T47D (cell line): Measurements from ENCODE around the gene SV2B.
A peak's percentile ranks its signal among the peaks of the same experiment; 100 is the strongest.

Experiments
- DNase-seq, 2 experiments: peaks; one replicate each; pipeline versions ENCODE4 v3.0.0 to v3.0.0-alpha.2; 2011 to 2012; ENCODE audit warnings: low read depth in 1 of 2, low spot score in 1 of 2
- JUND ChIP-seq: IDR thresholded peaks from 2 replicates; pipeline ENCODE4 v1.6.1; 2012; ENCODE audit warnings: low read depth
- in situ Hi-C: cut with HindIII; loops from 2 replicates; pipeline ENCODE4 v1.10.0; 2016; ENCODE audit warnings: low sequenced_read_pairs, low pct_unique_long_range_greater_than_20kb

Gene SV2B, protein sequence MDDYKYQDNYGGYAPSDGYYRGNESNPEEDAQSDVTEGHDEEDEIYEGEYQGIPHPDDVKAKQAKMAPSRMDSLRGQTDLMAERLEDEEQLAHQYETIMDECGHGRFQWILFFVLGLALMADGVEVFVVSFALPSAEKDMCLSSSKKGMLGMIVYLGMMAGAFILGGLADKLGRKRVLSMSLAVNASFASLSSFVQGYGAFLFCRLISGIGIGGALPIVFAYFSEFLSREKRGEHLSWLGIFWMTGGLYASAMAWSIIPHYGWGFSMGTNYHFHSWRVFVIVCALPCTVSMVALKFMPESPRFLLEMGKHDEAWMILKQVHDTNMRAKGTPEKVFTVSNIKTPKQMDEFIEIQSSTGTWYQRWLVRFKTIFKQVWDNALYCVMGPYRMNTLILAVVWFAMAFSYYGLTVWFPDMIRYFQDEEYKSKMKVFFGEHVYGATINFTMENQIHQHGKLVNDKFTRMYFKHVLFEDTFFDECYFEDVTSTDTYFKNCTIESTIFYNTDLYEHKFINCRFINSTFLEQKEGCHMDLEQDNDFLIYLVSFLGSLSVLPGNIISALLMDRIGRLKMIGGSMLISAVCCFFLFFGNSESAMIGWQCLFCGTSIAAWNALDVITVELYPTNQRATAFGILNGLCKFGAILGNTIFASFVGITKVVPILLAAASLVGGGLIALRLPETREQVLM

GRCh38 chr15:91099995-91100813, at the start of gene SV2B:
Gene SV2B (plus strand): TSS chr15:91100257. CDS start chr15:91226264, 126,007 bp downstream.
- TF ChIP-seq JUND = no peak
- in situ Hi-C loops = no loop called here
- peak in 1 of 2 experiments; percentile 25 for DNase-seq

DNA sequence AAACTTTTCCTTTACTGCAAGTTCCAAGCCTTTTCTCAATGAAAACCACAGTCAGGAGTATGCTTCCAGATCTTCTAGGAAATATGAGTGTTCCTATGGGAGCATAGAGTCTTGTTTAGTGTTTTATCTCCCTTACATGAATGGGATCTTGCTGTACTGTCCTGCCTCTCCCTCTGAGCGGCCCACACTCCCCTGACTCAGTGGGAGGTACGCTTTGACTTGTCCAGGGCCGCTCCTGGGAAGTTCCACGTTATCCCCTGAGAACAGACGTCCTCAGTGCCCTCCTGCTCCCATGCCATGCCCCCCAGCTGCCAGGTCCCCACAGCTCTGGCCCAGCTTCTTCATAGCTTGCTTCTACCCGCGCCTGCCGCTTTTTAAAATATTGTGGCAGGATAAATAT, 48.8 kb upstream of the SV2B start:
- in situ Hi-C loops = no loop called here
- TF ChIP-seq JUND = no peak
- no peak for DNase-seq

GRCh38 chr15:91054816-91055215, 45.2 kb upstream of the SV2B start:
- in situ Hi-C loops = no loop called here
- no peak for DNase-seq
- no peak for TF ChIP-seq JUND

DNA sequence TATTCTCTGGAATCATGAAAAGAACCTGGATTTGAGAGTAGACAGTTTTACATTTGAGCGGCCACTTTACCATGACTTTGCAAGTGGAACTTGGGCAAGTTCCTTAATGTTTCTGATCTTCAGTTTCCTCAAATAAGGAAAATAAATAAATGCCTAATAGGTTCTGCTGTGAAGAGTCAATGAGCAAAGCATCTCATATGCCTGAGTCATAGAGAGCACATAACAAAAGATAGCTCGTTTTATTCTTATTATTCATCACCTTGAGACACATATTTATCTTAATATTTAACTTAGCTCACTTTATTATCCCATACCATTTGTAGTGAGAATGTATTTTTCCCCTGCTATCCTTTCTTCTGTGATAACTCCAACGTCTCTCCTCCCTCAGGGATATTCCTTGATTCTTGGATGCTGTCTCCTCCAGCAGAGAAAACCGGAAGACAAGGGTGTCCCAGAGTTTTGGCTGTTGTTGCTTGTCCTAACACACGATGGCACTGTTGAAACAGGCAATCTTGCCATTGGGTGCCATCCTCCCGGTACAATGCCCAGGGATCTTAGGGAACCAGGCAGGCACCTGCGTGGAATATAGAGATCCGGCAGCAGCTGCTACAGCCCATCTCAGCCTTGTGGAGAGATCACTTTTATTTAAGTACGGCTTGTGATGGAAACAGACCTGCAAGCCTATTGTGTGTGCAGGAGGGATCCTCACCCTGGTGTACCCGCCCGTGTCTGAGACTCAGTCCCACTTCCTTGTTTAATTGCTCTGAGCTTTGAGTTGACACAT, 44.3 kb upstream of the SV2B start:
- in situ Hi-C loops = no loop called here
- TF ChIP-seq JUND = no peak
- DNase-seq = peak; percentile 71 to 85

GRCh38 chr15:91061230-91061629, 38.8 kb upstream of the SV2B start:
- DNase-seq = no peak
- no peak for TF ChIP-seq JUND
- in situ Hi-C loops = no loop called here

- TF ChIP-seq JUND = no peak
- in situ Hi-C loops = no loop called here
- no peak for DNase-seq
These were observed 38.1 kb upstream of the SV2B start for GRCh38 chr15:91061997-91062396.

- no peak for DNase-seq
- TF ChIP-seq JUND = no peak
- in situ Hi-C loops = no loop called here
These were observed 34.6 kb upstream of the SV2B start for GRCh38 chr15:91065505-91065904.

GRCh38 chr15:91067036-91067435, 33.0 kb upstream of the SV2B start:
- TF ChIP-seq JUND = no peak
- no peak for DNase-seq

DNA sequence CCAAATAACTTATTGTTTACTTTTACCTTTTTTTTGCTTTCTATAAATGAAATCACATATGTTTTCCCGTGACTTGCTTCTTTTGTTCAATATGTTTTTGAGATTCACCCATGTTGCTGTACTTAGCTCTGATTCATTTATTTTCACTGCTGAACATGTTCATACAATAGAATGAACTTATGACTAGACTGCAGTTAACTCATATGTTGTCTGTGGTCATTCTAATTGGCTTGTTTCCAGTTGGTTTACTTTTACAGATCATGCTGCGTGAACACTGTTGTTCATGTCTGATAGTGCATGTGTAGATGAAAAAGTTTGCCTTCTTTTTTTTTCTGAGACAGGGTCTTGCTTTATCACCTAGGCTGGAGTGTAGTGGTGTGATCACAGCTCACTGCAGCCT, 31.6 kb upstream of the SV2B start:
- in situ Hi-C loops = no loop called here
- TF ChIP-seq JUND = no peak
- DNase-seq = no peak

More at GRCh38 chr15:91067036-91067435, 33.0 kb upstream of the SV2B start:
- in situ Hi-C loops = no loop called here

DNA sequence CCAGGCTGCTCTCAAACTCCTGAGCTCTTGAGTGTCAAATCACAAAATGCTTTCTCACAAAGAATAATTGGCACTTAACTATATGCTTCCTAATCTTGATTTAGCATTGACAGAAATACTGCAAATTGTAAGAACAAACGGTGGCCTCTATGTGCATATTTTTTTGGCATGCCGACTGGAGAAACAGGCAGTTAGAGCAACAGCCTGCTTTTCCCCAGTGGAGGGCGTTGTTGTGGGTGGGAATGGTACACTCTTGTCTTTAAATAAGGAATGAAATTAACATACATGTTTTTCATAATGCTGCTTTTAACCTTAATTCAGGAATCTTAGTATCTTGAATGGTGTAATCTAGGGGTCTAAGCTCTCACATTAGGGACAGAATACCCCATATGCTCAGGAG, 31.1 kb upstream of the SV2B start:
- no peak for TF ChIP-seq JUND
- DNase-seq = no peak
- in situ Hi-C loops = no loop called here

DNA sequence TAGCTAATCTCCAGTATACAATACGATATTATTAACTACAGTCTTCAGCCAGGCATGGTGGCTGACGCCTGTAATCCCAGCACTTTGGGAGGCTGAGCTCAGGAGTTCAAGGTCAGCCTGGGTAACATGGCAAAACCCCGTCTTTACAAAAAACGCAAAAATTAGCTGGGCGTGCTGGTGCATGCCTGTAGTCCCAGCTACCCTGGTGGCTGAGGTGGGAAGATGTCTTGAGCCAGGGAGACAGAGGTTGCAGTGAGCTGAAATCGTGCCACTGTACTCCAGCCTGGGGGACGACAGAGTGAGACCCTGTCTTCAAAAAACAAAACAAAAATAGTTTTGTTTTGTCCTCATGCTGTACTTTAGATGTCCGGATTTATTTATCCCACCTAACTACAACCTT, 29.2 kb upstream of the SV2B start:
- in situ Hi-C loops = no loop called here
- TF ChIP-seq JUND = no peak
- DNase-seq = no peak

DNA sequence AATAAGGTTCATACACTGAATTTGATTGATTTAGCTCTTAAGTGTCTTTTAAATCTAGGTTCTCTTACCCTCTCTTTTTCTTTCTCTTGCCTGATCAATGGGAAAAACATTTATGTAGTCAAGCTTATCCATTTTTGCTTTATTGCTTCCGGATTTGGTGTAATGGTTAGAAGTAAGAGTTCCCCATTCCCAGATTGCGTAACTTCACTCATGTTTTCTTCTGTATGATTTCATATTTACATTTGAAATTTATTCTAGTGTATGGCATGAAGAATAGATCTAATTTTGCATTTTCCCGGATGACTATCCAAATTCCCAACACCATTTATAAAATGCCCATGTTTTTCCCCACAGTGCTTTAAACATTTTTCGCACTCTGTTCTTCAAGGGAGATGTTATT, 27.9 kb upstream of the SV2B start:
- no peak for TF ChIP-seq JUND
- no peak for DNase-seq
- in situ Hi-C loops = no loop called here
